T1000 (cell line): ENCODE data around the gene CEL.
"Not testable (repeated sequence)": the region's sequence is repeated elsewhere in the genome, so short reads cannot be mapped to it uniquely, and the experiment has no call there.

Experiments
- DNase-seq: peaks from one replicate; lab custom pipeline; 2025; ENCODE audit warnings: mixed read lengths; lab: John Stamatoyannopoulos, UW

The CEL gene

DNA sequence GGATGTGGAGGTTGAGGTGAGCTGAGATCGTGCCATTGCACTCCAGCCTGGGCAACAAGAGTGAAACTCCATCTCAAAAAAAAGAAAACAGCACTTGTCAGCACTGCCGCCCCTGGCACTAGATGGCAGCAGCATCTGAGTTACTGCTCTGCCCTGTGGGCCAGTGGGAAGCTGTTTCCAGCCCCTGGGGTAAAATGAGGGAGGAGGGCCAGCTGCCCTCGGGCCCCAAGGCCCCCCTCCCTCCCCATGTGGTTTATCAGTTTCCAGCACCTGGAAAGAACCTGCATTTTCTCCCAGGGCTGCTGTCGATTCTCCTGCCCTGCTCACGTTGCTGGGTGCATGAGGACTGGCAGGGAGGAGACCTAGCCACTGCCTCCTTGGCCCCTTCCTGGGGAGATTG lies 13.2 kb upstream of the CEL start:
- no peak for DNase-seq

DNA sequence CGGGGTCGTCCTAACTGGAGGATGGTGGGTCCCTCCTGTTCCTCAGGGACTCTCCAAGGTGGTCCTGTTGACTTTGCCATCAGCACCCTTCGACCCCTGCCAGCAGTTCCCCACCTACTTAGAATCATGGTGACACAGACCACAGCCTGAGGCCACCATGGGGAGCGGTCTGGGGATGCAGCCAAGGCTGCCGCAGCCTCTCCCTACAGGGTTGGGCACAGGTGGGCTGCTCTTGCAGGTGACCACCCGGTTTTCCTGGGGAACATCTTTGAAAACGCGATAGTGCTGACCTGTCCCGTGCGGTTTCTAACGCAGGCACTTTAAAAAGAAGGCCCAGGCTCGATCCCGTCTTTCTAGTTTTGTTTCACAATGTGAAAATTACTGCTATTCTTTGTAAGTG lies 12.7 kb upstream of the CEL start:
- no peak for DNase-seq

GRCh38 chr9:133050142-133050541 lies 11.6 kb upstream of the CEL start:
- no peak for DNase-seq

DNA sequence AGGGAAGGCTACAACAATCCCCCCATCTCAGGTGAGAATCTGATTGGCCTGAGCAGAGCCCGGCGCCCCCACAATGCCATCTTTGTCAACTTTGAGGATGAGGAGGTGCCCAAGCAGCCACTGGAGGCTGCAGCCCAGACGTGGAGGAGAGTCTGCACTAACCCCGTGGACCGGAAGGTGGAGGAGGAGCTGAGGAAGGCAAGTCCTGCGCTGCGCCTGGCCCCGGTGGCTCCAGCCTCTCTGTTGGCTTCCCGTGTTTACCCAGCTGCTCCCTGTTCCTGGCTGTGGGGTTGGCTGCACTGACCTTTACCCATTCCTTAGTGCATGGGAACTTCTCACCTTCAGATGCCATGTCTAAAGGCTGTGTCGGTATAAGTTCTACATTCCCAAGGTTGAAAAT lies 11.0 kb upstream of the CEL start:
- no peak for DNase-seq

DNA sequence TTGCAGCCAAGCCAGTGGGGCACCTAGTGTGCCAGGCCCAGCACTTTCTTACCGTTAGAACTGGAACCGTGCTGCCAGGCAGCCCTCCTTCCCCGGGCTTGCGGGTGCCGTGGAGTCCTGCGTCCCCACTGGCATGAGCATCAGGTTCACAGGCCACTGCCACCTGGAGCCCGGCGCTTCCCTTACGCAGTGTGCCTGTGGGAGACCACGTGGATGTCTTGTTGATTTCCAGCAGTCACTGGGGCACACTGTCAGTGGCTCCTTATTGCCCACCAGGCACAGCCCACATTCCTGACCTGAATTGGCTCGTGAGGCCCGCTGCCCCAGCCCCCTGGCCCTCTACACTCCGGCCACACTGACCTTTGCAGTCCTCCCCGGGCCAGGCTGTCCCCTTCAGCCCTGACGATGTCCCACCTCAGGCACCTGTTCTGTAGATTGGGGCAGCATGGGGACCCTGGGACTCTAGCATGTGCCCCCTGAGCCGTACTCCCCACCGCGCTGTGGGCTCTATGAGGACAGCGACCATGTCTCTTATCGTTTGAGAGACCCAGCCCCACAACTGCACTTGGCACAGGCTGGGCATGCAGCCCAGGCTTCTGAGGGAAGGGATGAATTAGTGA lies 10.4 kb upstream of the CEL start:
- no peak for DNase-seq

DNA sequence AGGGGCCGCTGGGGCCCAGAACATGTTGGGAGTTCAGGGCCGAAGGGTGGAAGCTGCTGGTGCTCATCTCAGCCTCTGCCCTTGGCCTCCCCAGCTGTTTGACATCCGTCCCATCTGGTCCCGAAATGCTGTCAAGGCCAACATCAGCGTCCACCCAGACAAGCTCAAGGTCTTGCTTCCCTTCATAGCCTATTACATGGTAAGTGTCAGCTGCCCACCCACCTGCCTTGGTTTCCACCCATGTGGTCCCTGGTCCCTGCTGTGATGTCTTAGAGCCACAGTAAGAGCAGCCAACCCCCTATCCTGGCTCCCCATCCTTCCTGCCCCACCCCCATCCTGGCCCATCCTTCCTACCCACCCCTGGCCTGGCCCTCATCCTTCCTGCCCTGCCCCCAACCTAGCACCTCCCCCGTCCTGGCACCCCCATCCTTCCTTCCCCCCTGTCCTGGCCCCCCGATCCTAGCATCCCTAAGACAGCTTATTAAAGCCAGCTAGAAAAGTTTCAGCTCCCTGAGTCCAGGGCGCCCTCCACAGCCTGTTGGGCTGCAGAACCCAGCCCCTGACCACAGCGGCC lies 9.7 kb upstream of the CEL start:
- DNase-seq, result no peak

- DNase-seq, result no peak
These were observed 7.4 kb upstream of the CEL start for GRCh38 chr9:133054194-133054890.

DNA sequence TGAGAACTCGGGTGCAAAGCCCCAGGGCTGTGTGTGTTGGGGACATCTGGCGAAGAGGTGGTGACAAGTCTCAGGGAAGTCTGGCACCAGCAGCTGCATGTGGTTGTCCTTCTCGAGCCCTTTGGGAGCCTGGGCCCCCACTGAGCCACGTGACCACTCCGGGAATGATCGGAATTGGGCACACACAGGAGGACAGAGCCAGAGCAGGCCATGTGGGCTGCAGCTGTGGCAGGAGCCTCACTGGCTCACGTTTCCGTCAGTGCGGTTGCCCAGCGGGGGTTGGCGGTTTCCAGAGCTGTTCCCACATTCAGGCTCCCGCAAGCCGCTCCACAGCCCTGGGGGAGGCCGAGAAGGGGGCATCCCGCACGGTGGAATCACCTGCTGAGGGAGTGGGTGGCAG lies 6.8 kb upstream of the CEL start:
- DNase-seq, result no peak

- DNase-seq, result no peak
These were observed 5.9 kb upstream of the CEL start for GRCh38 chr9:133055788-133056420.

- no peak for DNase-seq
These were observed 5.2 kb upstream of the CEL start for GRCh38 chr9:133056533-133056932.

DNA sequence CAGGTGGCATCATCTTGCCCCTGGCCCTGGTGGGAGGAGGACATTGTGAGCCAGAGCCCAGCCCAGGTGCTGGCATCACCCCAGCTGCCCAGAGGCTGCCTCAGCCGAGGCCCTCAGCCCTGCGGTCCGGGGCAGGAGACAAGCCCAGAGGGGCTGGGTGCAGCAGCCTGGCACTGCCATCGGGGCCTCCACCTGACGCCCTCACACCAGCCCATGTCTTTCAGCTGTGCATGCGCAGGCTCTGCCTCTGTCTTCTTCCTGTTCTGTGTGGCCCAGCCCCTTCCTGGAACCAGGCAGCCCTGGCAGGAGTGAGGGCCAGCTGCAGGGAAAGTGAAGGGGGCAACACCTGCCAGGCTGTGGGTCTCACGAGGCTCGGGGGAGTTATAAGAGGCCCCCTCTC lies 4.8 kb upstream of the CEL start:
- DNase-seq, result no peak

- DNase-seq, result no peak
These were observed 4.2 kb upstream of the CEL start for GRCh38 chr9:133057553-133057952.

GRCh38 chr9:133058071-133058470 lies 3.7 kb upstream of the CEL start:
- DNase-seq, result no peak

DNA sequence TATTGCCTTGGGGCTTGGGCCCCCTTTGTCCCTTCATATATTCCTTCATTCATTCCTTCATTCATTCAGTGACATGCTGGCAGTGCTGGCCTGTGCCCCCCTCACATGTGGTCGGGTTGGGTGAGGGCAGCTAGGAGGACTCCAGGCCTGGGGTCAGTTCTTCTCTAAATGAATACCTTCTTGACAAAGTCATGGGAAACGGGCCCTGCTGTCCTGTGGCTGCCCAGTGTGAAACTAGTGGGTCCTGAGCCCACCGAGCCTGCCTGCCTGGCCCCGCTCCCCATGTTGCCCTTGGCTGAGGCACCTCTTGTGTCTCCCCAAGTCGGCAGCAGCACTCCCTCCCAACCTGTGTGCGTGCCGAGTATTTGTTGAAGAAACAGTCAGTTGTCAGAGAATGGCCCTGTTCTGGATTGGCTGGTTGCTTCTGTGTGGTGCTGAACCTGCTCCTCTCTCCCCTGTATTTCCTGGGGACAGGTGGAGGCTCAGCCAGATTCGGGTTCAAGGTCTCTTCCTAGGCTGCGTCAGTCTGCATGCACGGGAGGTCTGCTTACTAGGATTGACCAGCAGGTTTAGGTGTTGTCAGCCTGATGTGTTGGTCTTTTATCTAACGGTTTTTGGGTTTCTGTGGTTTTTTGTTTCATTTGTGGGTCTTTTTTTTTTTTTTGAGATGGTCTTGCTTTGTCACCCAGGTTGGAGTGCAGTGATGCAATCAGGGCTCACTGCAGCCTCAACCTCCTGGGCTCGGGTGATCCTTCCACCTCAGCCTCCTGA lies 3.0 kb upstream of the CEL start:
- DNase-seq, result no peak

GRCh38 chr9:133059623-133060022 lies 2.2 kb upstream of the CEL start:
- DNase-seq, result no peak

DNA sequence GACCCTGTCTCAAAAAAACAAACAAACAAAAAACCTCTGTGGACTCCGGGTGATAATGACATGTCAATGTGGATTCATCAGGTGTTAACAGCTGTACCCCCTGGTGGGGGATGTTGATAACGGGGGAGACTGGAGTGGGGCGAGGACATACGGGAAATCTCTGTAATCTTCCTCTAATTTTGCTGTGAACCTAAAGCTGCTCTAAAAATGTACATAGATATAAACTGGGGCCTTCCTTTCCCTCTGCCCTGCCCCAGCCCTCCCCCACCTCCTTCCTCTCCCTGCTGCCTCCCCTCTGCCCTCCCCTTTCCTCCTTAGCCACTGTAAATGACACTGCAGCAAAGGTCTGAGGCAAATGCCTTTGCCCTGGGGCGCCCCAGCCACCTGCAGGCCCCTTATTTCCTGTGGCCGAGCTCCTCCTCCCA lies 1.4 kb upstream of the CEL start:
- DNase-seq, result no peak

GRCh38 chr9:133061019-133061763 lies 590 bp upstream of the CEL start:
- DNase-seq, result not testable (repeated sequence)

- DNase-seq, result not testable (repeated sequence)
These were observed 788 bp downstream of the CEL start for GRCh38 chr9:133062569-133062968.

- no peak for DNase-seq
These were observed 1.3 kb downstream of the CEL start for GRCh38 chr9:133063159-133063499.

- DNase-seq, result no peak
These were observed 1.9 kb downstream of the CEL start for GRCh38 chr9:133063500-133064231.
